HepG2 (cell line): ENCODE results near the gene SMTNL1. TPM values are rescaled to one million over a fixed set of nuclear protein-coding genes. Genes with fewer than 3 reads are reported as not detected.

ENCODE experiments used
- CBX5 ChIP-seq: sonication (generic); formaldehyde crosslinking; IDR thresholded peaks from 2 replicates; pipeline ENCODE4 v1.4.0; 2020; ENCODE audit warnings: missing genetic modification reagents, borderline replicate concordance
- FOXA3 ChIP-seq: IDR thresholded peaks from 2 replicates; pipeline ENCODE4 v1.6.1; 2016; ENCODE audit warnings: missing genetic modification reagents, missing compliant biosample characterization
- IKZF5 ChIP-seq: IDR thresholded peaks from 2 replicates; pipeline ENCODE4 v1.6.1; 2018; ENCODE audit warnings: missing genetic modification reagents, mild to moderate bottlenecking, missing compliant biosample characterization
- MEF2D ChIP-seq: sonication (generic); formaldehyde crosslinking; IDR thresholded peaks from 2 replicates; pipeline ENCODE4 v1.5.1; 2020; ENCODE audit warnings: mild to moderate bottlenecking, missing genetic modification reagents
- MTA1 ChIP-seq: sonication (generic); formaldehyde crosslinking; IDR thresholded peaks from 2 replicates; pipeline ENCODE4 v1.4.0; 2020; ENCODE audit warnings: missing genetic modification reagents, mild to moderate bottlenecking, borderline replicate concordance
- NFKBIZ ChIP-seq: IDR thresholded peaks from 2 replicates; pipeline ENCODE4 v1.6.1; 2018; ENCODE audit warnings: missing genetic modification reagents, missing compliant biosample characterization
- SIX4 ChIP-seq: sonication (generic); formaldehyde crosslinking; IDR thresholded peaks from 2 replicates; pipeline ENCODE4 v1.4.0; 2020; ENCODE audit warnings: missing genetic modification reagents
- SRSF1 ChIP-seq: fragments of 200-400 bp; formaldehyde crosslinking; optimal IDR thresholded peaks from 2 replicates; pipeline ENCODE3; 2017; ENCODE audit warnings: mild to moderate bottlenecking, low read depth, low read length, moderate library complexity
- SRSF4 ChIP-seq: fragments of 200-400 bp; formaldehyde crosslinking; IDR thresholded peaks from one replicate; pipeline ENCODE4 v1.6.1; 2018; ENCODE audit warnings: mild to moderate bottlenecking, low read depth, low read length, moderate library complexity; ENCODE audit not compliant: poor library complexity, severe bottlenecking
- TRIM24 ChIP-seq: sonication (generic); formaldehyde crosslinking; IDR thresholded peaks from 2 replicates; pipeline ENCODE4 v1.8.0; 2022; ENCODE audit warnings: mild to moderate bottlenecking, missing genetic modification reagents
- ZHX2 ChIP-seq, 2 experiments: sonication (generic) in 1 of 2; formaldehyde crosslinking in 1 of 2; IDR thresholded peaks; 2 replicates each; pipeline versions ENCODE4 v1.6.1 to v1.9.0; 2014 to 2022; ENCODE audit warnings: antibody characterized with exemption in 1 of 2, borderline replicate concordance in 1 of 2, inconsistent platforms in 1 of 2, low read depth in 1 of 2, missing genetic modification reagents in 1 of 2
- ZNF207 ChIP-seq: fragments of 450-650 bp; IDR thresholded peaks from 2 replicates; pipeline ENCODE4 v1.6.1; 2016; ENCODE audit warnings: antibody characterized with exemption, borderline replicate concordance
- ZNF235 ChIP-seq: sonication (generic); formaldehyde crosslinking; IDR thresholded peaks from 2 replicates; pipeline ENCODE4 v1.8.1; 2023; ENCODE audit warnings: mild to moderate bottlenecking, missing genetic modification reagents, borderline replicate concordance
- ZNF431 ChIP-seq: sonication (generic); formaldehyde crosslinking; IDR thresholded peaks from 2 replicates; pipeline ENCODE4 v1.9.0; 2022; ENCODE audit warnings: missing genetic modification reagents, low read depth, mild to moderate bottlenecking, borderline replicate concordance
- ZNF670 ChIP-seq: sonication (generic); formaldehyde crosslinking; IDR thresholded peaks from 2 replicates; pipeline ENCODE4 v1.8.0; 2022; ENCODE audit warnings: mild to moderate bottlenecking, missing genetic modification reagents, borderline replicate concordance
- ZNF703 ChIP-seq: sonication (generic); formaldehyde crosslinking; IDR thresholded peaks from 2 replicates; pipeline ENCODE4 v1.5.1; 2020; ENCODE audit warnings: missing genetic modification reagents, mild to moderate bottlenecking, moderate library complexity, borderline replicate concordance
- ZNF780A ChIP-seq: sonication (generic); formaldehyde crosslinking; IDR thresholded peaks from 2 replicates; pipeline ENCODE4 v1.8.0; 2022; ENCODE audit warnings: mild to moderate bottlenecking, missing genetic modification reagents, moderate library complexity
- polyA plus RNA-seq, 8 experiments: library from polyadenylated mRNA; depleted of rRNA in 3 of 8; stranded (reverse) in 7 of 8; unstranded in 1 of 8; fragments of >200 nt; fragmentation: Illumina TruSeq in 4 of 8; extraction: Trizol in 4 of 8; gene quantifications; 2 replicates each; pipeline versions ENCODE4 v1.2.1 to v1.2.3, GENCODE V29; 2011 to 2016; ENCODE audit warnings: low read depth in 4 of 8, missing spikeins in 1 of 8, mixed read lengths in 1 of 8; ENCODE audit not compliant: insufficient read depth in 1 of 8
- total RNA-seq, 5 experiments: library from RNA; depleted of rRNA; stranded (reverse); fragments of >200 nt; fragmentation: Illumina TruSeq; extraction: Trizol; gene quantifications; 2 replicates each; pipeline ENCODE4 v1.2.3, GENCODE V29; 2016; ENCODE audit warnings: low read depth in 1 of 5
- TF ChIP-seq, protein P1 (sequence below): IDR thresholded peaks from 2 replicates; pipeline ENCODE4 v1.6.1; 2016; ENCODE audit warnings: missing biosample characterization, missing genetic modification reagents, low read depth

The SMTNL1 gene
- total and polyA plus RNA-seq, 2 of the 13 experiments (the other 11 are each of a cell fraction or from before 2014, with no cell fraction given): 0.04 TPM; not detected in 1

DNA sequence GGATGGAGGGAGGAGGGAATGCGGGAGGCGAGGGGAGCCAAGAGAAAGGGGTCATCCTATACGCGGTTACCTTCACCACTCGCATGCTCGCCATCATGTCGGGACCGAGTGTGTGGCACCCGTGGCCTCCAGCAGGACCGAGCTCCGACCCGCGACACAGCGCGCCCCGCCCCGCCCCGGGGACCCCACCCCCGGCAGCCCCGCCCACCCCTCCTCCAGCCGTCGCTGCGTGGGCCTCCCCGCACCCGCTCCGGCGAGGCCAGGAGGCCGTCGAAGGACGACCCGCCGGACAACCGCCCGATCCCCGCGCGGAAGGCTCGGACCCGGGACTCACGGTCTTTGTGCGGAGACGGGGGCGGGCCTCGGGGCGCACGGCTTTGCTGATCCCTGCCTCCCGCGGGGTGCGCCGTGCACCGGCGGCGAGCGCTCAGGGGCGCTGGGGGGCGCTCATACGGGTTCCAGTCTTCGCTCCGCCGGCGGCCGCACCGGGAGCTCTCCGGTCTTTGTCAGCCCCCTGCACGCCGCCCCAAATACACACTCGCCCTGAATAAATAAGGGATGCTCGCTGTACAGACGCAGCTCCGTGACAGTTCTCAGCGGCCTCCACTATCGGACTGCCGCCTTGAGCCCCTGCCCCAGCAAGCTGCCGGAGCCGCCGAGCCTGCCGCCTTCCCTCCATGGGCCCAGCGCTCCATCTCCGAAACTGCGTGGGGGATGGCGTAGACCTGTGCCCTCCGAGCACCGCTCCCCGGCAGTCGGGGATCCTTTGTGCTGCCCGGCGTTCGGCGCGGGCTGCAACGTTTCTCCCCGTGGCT, 30.3 kb downstream of the SMTNL1 start, which contains the start of gene UBE2L6 (continued):
- TF ChIP-seq ZNF431 (CRISPR knock-in tag): no peak
- TF ChIP-seq SRSF4: no peak
- TF ChIP-seq MEF2D (CRISPR knock-in tag): 0 out of 2 replicates have a peak, but pooled peaks have one; percentile 51
- no peak for TF ChIP-seq ZNF670 (CRISPR knock-in tag)
- TF ChIP-seq FOXA3: no peak
- 0 out of 2 replicates have a peak, but pooled peaks have one; percentile 38 for TF ChIP-seq IKZF5 (CRISPR knock-in tag)
- TF ChIP-seq CBX5: no peak
- no peak for TF ChIP-seq SRSF1
- TF ChIP-seq TRIM24: no peak
- TF ChIP-seq MTA1 (CRISPR knock-in tag): no peak
- TF ChIP-seq, protein P1, sequence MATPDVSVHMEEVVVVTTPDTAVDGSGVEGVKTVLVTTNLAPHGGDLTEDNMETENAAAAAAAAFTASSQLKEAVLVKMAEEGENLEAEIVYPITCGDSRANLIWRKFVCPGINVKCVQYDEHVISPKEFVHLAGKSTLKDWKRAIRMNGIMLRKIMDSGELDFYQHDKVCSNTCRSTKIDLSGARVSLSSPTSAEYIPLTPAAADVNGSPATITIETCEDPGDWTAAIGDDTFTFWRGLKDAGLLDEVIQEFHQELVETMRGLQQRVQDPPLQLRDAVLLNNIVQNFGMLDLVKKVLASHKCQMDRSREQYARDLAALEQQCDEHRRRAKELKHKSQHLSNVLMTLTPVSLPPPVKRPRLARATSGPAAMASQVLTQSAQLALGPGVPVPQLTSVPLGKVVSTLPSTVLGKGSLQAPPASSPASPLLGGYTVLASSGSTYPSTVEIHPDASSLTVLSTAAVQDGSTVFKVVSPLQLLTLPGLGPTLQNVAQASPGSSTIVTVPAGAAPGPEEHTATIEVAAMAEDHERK: no peak
- TF ChIP-seq ZNF703 (CRISPR knock-in tag): no peak
- TF ChIP-seq ZNF780A: no peak
- no peak for TF ChIP-seq ZHX2 (IDR thresholded peaks at IDR 0.05; ENCODE audit: low read depth)
- TF ChIP-seq ZHX2 (CRISPR knock-in tag; IDR thresholded peaks at IDR 0.05; ENCODE audit: borderline replicate concordance): no peak
- no peak for TF ChIP-seq ZNF207
- TF ChIP-seq NFKBIZ (CRISPR knock-in tag): no peak
- no peak for TF ChIP-seq ZNF235
- no peak for TF ChIP-seq SIX4 (CRISPR knock-in tag)
